ENCODE data around the gene SOX9. TPM values are rescaled to one million over a fixed set of nuclear protein-coding genes. Genes with fewer than 3 reads are reported as not detected.

The SOX9 gene
- total and polyA plus RNA-seq, 2 of the 8 experiments (the other 6 are each of a cell fraction or from before 2014, with no cell fraction given), result 1.9 to 4.9 TPM

DNA sequence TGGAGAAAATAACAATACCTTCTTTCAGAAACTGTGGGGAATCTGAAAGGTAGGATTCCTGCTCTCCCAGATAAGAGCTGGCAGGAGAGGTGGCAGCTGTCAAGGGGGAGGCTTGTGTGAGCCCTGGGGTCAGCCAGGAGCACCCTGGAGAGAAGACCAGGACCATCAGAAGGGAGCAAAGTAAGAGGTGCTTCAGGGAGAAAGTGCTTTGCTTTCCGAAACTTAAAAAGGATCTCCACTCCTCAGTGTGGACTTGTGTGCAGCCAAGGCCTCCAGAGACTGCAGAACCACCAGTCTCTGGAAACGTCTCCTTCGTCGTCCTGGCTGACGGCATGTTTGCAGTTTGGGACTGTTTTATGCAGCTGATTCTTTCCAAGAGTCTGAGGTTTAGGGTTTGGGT, 13.7 kb upstream of the SOX9 start:
- H3K23me2 ChIP-seq (ENCODE audit: low read depth, low read length), result no peaks in the 10 kb centered on the region; the same call in 1 of the 2 replicates
- H4K20me1 ChIP-seq (replicated peaks in 1 of 2; ENCODE audit: control insufficient read depth in 1 of 2, insufficient read depth in 2 of 2, low read length in 2 of 2), result no peaks in the 10 kb centered on the region
- no peak for TF ChIP-seq POLR2AphosphoS5 (IDR thresholded peaks at IDR 0.05; ENCODE audit: low read depth, low read length)
- CTCF ChIA-PET (ENCODE audit: partially characterized antibody), result interaction anchor here (0.7 to 1.1 kb wide), 4 partner anchors 11 to 368 kb away, joined by 3 read pairs; no protein-coding TSS in a partner anchor
- FAIRE-seq, result peak; percentile 48
- H2AK5ac ChIP-seq (ENCODE audit: low read depth, low read length), result no peak overlapping the region
- H2AFZ ChIP-seq (ENCODE audit: low read length), result no peak overlapping the region
- H3K36me3 ChIP-seq (ENCODE audit: control insufficient read depth in 2 of 4, insufficient read depth in 4 of 4, low read length in 3 of 4), result no peaks in the 10 kb centered on the region
- H3K14ac ChIP-seq (ENCODE audit: insufficient read length), result no peak overlapping the region
- H4K8ac ChIP-seq (ENCODE audit: extremely low read depth, insufficient read depth, low read length), result no peak overlapping the region
- no peaks in the 10 kb centered on the region for H3K79me1 ChIP-seq (ENCODE audit: low read depth, low read length)
- H3K9ac ChIP-seq (replicated peaks in 1 of 4; ENCODE audit: extremely low read depth in 1 of 4, low read depth in 3 of 4, low read length in 3 of 4), result no peak overlapping the region
- POLR2A ChIA-PET (ENCODE audit: partially characterized antibody), result no interaction called here
- H3K18ac ChIP-seq (ENCODE audit: extremely low read depth, low read length), result peak overlapping the region; percentile 66; the same call in 1 of the 2 replicates
- peaks cover 7 to 22% (median 19%) of the 10 kb centered on the region in 4 experiments for H3K4me1 ChIP-seq (replicated peaks in 1 of 4; ENCODE audit: control insufficient read depth in 3 of 4, insufficient read depth in 4 of 4, low read length in 3 of 4)
- H3K9me3 ChIP-seq (ENCODE audit: insufficient read depth in 2 of 2, low read depth in 1 of 2, low read length in 1 of 2), result no peaks in the 10 kb centered on the region
- H3K27me3 ChIP-seq (replicated peaks in 1 of 4; ENCODE audit: control insufficient read depth in 3 of 4, extremely low read depth in 1 of 4, insufficient read depth in 3 of 4, low read length in 3 of 4), result no peaks in the 10 kb centered on the region; a peak in 2 of 7 replicates
- peak overlapping the region; percentile 23; the same call in 1 of the 2 replicates for H2BK20ac ChIP-seq (ENCODE audit: low read length)
- no peak overlapping the region for H3K4me3 ChIP-seq (ENCODE audit: extremely low read depth in 1 of 4, insufficient read depth in 2 of 4, low read depth in 3 of 4, low read length in 4 of 4)
- H4K91ac ChIP-seq (replicated peaks; ENCODE audit: insufficient read length, low read length), result peak overlapping the region; percentile 22
- H3K79me2 ChIP-seq (ENCODE audit: control insufficient read depth in 1 of 2, insufficient read depth in 2 of 2, low read length in 2 of 2), result no peaks in the 10 kb centered on the region
- H3K27ac ChIP-seq (ENCODE audit: low read depth, low read length), result no peak overlapping the region
- H3K56ac ChIP-seq (replicated peaks; ENCODE audit: insufficient read length, low read depth, low read length), result no peak overlapping the region
- no peak overlapping the region for H4K5ac ChIP-seq (ENCODE audit: insufficient read length, low read depth, low read length)
- H2BK120ac ChIP-seq (replicated peaks; ENCODE audit: low read depth, low read length), result no peak overlapping the region
- H3K23ac ChIP-seq (ENCODE audit: insufficient read length), result no peak overlapping the region
- 65% methylated on average over 5 of the region's 5 CpGs; no CpG with 5 or more reads in 1 of the 2 experiments for WGBS, 2 experiments (ENCODE audit: extremely low coverage in 1 of 2, insufficient coverage in 1 of 2, insufficient read length in 1 of 2, insufficient replicate concordance in 2 of 2, low coverage in 1 of 2, low lambda C conversion rate in 2 of 2, missing lambda C conversion rate in 1 of 2)
- H3K4me2 ChIP-seq (ENCODE audit: insufficient read depth in 1 of 2, low read depth in 2 of 2, low read length in 2 of 2), result peak overlapping the region in 1 of 2 experiments; percentile 3; a peak in 1 of 4 replicates
- H2BK12ac ChIP-seq (ENCODE audit: low read depth, low read length), result peak overlapping the region; percentile 56; the same call in 1 of the 2 replicates
- no peak overlapping the region for H2BK15ac ChIP-seq (ENCODE audit: low read length)
- H2BK5ac ChIP-seq (ENCODE audit: low read depth, low read length), result no peak overlapping the region; the same call in 1 of the 2 replicates
- no peak overlapping the region for H3K4ac ChIP-seq (replicated peaks; ENCODE audit: insufficient read length, low read depth, low read length)
- no peak for DNase-seq (ENCODE audit: low read depth in 1 of 2, low spot score in 2 of 2)
